ENCODE measurements around the gene UGT2B11.
A peak's percentile ranks its signal among the peaks of the same experiment; 100 is the strongest.
"Not testable (repeated sequence)": the region's sequence is repeated elsewhere in the genome, so short reads cannot be mapped to it uniquely, and the experiment has no call there.

Gene UGT2B11

DNA sequence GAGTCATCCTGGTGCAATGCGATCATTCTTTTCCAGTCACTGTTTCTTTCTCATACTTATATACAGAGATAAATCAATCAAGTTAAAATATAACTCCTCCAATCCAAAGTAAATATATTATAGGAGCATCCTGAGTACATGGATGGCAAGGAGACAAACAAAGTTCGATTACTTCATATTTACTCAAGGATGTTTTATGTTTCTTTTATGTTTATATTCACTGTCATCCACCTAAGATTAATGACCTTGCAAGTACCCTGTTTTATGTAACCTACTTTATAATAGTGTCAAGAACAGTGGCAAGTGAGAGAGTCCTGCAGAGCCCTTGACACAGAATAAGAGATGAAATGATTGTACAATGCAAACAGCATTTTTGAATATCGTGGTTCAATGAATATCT is at the start of gene UGT2B11:
UGT2B11 (minus strand) TSS at position 33 of the 400 bp plus-strand sequence; CDS start at position 7, 26 bp downstream.
- no peak for DNase-seq

DNA sequence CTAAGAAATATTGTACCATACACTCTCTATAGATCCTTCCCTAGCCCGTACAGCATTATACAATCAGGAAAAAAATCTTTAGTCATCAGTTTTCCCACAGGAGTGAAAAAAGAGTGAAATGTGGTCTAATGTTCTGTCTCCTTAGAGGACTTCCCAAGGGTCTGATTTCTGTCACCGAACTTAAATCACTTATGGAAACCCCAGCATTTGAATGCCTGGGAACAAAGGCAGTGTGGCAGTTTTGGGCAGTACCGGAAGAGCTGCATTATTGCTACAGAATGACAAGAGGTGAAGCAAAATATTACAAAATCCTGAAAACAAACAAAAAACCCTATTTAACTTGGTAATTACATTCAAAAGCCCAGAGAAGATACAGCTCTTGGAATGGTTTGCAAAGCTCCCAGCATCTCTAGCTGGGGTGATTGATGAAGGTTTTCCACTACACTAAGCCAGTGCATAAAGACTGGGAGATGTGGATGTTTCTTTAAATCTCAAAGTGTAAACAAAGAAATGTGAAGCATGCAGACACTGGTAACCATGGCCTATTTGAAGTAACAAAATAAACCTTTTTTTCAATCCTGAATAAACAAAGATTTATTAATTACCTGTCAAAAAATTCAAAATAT is 38.7 kb upstream of the UGT2B11 start:
- not testable (repeated sequence) for DNase-seq

DNA sequence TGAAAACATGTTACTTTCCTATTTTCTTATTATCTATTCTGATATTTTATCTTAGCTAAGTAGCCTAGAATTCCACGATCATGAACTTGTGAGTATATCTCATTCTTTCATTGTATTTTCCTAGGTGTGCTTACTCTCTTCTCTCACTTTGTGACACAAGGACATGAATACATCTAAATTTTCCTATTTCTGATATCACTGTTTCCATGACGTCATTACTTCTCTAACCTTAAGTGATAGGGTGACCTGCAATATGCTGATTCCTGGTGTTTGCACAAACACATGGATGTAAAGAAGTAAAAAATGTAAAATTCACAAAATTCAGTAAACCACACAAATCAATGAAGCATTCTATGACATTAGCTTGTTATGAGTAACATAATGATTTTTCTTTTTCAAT is 36.3 kb upstream of the UGT2B11 start:
- DNase-seq, result not testable (repeated sequence)

DNA sequence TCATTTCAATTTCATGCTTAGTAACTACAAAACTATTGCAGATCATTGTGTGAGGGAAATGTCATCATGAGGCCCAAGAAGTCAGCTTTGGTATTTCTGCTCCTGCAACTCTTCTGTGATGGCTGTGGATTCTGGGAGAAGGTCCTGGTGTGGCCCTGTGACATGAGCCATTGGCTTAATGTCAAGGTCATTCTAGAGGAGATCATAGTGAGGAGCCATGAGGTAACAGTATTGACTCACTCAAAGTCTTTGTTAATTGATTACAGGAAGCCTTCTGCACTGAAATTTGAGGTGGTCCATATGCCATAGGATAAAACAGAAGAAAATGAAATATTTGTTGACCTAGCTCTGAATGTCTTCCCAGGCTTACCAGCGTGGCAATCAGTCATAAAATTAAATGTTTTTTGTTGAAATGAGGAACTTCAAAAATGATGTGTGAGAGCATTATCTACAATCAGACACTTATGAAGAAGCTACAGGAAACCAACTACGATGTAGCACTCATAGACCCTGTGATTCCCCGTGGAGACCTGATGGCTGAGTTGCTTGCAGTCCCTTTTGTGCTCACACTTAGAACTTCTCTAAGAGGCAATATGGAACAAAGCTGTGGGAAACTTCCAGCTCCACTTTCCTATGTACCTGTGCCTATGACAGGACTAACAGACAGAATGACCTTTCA is 28.2 kb upstream of the UGT2B11 start:
- not testable (repeated sequence) for DNase-seq

DNA sequence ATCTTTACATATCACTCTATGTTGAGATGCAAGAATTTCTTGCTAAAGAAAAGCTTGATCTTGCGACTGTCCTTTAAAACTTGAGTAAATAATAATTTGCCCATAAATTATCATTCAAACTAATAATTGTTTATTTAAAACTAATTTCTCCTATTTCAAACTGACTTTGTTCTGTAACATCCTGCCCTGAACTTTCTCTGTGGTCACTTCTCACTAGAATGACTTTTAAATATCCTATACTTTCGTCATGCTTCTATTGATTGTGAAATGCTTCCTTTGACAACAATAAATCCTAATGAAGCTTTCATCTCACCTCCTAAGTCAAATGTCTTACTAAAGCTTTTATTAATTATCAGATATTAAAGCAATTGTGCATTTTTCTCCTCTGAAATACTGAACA is 27.2 kb upstream of the UGT2B11 start:
- not testable (repeated sequence) for DNase-seq

DNA sequence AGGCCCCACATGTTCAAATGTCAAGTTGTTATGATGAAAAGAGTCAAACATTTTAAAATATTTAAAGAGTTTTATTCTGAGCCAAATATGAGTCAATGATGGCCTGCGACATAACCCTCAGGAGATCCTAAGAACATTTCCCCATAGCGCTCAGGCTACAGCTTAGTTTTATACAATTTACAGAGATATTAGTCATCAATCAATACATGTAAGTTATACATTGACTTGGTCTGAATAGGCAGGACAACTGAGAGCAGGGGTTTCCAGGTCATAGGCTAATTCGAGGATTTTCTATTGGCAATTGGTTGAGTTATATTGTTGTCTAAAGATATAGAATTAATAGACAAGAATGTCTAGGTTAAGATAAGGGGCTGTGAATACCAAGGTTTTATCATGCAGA is 26.2 kb upstream of the UGT2B11 start:
- DNase-seq, result not testable (repeated sequence)

DNA sequence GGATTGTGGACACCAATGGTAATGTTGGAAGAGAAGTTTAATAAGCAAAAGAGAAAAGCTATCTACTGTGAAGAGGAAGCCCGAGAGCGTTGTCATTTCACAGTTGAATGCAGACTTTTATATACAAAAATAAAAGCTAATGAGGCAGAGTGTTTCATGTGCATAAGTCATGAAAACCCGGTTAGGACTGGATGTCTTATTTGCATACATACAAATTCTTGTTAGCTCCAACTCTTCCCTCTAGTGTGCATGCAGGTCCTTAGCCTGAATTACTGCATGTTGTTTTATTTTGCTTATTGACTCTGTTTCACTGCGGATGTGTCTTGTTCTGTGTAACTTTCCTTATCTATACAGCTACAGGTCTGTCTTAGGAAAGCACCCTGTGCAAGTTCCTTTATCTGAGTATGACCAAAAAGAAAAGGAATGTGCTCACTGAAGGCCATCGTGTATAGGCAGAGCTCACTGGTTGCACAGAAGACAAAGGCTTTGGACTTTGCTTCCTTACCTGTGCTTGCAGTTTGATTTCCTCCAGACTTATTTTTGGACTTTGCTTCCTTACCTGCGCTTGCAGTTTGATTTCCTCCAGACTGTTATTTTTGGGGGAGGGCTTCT is 25.1 kb upstream of the UGT2B11 start:
- no peak for DNase-seq

DNA sequence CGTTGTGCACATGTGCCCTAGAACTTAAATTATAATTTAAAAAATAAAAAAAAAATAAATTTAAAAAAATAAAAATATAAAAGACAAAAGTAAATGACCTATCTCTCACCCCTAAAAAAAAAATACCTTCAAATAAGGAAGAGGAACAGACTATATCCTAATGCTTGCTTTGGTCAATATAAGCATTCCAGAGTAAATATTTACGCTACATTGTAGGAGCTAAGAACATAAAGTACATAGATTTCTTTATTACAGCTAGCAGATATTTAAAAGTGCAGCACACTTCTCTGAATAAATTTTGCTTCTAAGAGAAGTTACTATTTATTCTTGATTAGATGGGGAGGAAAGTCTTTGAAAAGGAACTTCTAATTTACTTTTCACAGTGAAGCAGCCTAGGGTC is 24.5 kb upstream of the UGT2B11 start:
- DNase-seq, result no peak

DNA sequence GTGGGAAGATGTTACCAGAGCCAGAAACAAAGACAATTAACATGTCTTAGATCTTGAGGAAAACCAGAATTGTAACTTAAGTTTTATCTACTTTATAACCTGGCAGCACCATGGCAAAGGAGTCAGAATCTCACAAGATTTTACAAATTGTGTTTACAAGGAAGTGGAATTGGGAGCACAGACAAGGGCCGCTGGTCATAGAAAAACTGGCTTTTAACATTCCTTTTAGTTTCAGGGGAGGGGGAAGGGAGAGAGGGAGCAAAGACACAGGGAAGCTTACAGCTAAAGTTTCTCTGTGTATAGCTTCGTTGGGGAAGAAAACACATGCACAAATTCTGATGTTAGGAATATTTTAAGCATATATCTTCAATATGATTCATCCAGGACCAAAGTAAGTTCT is 10.3 kb upstream of the UGT2B11 start:
- DNase-seq, result no peak

DNA sequence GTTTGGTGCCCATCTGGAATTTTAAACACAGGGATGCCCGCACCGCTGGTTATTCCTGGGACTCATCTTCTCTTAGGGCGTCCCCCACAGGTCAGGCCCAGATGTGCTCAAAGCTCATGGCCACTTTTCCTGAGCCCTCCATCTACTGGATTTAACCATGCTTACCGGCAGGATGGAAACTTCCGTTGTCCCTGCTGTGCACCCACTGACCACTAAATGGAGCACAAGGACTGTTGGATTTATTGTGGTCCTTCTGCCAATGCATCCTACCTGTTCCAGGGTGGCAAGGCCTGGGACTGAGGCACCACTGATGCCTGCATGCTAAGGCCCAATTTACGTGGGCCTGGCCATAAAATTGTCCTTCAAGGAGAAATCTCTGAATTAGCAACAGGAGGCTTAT is 8.7 kb upstream of the UGT2B11 start:
- not testable (repeated sequence) for DNase-seq

DNA sequence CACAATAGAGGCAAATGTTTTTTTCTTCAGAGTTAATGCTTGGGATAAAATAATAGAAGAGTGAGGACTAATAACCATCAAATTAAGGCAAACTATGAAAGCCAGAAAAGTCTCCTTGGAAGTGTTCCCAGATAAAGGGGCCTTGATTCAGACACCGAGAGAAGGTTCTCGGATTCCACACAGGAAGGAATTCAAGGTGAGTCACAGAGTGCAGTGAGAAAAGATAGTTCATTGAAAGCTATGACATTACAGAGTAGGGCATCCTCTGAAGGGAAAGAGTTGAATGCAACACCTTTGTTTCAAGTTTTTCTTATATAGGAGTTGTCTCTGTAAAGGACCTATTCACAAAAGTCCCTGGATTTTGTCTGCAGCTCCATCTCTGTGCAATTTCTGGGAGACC is 3.9 kb upstream of the UGT2B11 start:
- DNase-seq, result not testable (repeated sequence)

DNA sequence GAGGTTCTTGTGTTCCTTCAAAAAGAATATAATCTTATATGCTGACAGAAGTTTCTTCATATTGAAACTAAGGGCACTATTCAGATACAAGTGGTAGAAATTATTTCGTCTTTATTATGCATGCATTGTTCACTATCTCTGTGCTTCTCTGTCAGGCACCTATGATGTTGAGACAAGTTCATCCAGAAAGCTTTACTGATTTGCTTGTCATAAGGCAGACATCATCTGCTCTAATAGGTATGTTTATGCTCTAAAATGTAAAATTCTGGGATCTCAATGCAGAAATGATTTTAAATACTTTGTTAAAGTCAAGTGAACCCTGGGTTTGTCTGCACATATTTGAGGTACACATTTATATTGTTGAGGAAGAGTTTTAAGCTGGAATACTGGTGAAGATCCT is 3.6 kb downstream of the UGT2B11 start:
- DNase-seq, result no peak

DNA sequence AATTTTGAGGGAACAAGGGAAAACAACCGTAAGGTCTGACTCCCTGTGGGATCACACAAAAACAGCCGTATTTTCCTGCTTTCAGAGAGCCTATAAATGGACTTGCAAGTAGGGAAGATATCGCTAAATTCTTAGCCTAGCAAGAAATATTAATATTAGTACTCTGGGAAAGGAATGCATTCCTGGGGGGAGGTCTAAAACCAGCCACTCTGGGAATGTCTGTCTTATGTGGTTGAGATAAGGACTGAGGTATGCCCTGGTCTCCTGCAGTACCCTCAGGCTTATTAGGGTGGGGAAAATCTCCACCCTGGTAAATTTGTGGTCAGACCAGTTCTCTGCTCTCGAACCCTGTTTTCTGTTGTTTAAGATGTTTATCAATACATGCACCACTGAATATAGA is 16.0 kb downstream of the UGT2B11 start:
- DNase-seq, result not testable (repeated sequence)

DNA sequence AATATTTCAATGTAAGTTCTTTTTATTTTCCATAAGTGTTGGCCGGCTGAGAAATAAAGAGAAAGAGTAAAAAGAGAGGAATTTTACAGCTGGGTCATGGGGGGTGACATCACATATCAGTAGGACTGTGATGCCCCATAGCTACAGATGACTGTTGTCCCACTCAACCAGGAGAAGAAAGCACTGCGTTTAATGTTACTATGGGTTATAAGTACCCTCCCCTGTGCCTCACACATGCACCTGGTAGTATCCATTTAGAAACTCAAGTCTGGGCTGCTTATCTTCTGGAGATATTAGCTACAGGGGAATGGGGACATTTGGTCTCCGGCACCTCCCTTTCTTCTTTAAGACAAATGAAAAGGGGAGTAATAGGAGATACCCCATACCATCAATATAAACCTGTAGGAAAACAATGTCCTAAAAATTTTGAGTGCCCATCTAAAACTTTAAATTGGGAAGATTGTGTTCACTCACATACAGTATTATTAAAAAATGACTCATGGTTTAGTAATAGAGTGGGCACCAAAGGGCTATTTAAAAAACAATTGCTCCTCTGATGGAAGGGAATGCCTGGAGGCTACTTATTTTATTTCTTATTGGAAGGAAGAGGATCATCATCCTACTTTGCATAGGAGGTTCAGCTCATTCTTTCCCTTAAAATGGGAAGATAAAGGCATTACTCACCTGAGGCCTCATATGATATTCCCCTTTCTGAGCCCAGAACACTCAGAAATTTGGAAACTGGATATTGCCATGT is 18.2 kb downstream of the UGT2B11 start:
- DNase-seq, result no peak

DNA sequence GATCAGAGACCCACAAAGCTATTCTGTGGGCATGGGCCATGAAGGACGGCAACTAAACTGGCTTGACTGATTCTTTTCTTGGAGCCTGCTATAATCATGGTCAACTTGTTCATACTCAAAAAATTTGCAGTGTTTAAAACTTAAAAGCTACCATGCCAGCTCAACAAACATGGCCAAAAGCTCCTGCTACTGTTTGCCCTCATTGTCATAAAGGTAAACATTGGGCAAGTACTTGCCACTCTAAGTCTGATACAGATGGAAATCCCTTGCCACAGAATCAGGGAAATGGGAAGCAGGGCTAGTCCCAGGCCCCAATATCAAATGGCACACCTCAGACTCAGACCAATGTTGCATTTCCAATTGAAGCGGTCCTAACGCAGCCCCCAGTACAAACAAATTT is 20.4 kb downstream of the UGT2B11 start:
- no peak for DNase-seq

DNA sequence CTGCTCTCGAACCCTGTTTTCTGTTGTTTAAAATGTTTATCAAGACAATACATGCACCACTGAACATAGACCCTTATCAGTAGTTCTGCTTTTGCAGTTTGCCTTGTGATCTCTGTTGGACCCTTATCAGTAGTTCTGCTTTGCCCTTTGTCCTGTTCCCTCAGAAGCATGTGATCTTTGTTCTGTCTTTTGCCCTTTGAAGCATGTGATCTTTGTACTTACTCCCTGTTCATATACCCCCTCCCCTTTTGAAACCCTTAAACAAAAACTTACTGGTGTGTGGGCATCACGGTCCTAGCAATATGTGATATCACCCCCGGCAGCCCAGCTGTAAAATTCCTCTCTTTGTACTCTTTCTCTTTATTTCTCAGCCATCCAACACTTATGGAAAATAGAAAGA is 22.6 kb downstream of the UGT2B11 start:
- DNase-seq, result not testable (repeated sequence)

DNA sequence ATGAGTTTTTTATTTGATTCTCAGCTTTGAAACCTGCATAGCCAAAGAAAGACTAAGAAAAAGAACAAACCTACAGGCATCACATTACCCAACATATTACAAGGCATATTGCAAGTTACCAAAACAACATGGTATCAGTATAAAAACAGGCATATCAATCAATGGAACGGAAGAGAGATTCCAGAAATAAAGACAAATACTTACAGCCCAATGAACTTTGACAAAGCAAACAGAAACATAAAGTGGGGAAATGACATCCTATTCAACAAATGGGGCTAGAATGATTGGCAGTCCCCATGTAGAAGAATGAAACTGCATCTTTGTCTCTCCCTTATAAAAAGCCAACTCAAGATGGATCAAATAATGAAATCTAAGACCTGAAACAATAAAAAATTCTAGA is 23.9 kb downstream of the UGT2B11 start:
- not testable (repeated sequence) for DNase-seq

DNA sequence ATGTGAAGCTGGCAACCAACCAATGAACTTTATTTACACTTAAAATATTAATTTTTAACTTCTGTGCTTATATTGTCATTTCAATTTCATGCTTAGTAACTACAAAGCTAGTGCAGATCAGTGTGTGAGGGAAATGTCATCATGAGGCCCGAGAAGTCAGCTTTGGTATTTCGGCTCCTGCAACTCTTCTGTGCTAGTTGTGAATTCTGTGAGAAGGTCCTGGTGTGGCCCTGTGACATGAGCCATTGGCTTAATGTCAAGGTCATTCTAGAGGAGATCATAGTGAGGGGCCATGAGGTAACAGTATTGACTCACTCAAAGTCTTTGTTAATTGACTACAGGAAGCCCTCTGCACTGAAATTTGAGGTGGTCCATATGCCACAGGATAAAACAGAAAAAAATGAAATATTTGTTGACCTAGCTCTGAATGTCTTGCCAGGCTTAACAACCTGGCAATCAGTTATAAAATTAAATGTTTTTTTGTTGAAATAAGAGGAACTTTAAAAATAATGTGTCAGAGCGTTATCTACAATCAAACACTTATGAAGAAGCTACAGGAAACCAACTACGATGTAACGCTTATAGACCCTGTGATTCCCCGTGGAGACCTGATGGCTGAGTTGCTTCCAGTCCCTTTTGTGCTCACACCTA is 32.9 kb downstream of the UGT2B11 start:
- DNase-seq, result not testable (repeated sequence)

DNA sequence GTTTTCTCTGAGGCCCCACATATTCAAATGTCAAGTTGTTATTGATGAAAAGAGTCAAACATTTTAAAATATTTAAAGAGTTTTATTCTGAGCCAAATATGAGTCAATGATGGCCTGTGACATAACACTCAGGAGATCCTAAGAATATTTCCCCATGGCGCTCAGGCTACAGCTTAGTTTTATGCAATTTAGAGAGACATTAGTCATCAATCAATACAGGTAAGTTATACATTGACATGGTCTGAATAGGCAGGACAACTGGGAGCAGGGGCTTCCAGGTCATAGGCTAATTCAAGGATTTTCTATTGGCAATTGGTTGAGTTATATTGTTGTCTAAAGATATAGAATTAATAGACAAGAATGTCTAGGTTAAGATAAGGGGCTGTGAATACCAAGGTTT is 34.7 kb downstream of the UGT2B11 start:
- DNase-seq, result not testable (repeated sequence)

DNA sequence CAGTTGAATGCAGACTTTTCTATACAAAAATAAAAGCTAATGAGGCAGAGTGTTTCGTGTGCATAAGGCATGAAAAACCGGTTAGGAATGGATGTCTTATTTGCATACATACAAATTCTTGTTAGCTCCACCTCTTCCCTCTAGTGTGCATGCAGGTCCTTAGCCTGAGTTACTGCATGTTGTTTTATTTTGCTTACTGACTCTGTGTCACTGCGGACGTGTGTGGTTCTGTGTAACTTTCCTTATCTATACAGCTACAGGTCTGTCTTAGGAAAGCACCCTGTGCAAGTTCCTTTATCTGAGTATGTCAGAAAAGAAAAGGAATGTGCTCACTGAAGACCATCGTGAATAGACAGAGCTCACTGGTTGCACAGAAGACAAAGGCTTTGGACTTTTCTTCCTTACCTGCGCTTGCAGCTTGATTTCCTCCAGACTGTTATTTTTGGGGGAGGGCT is 35.8 kb downstream of the UGT2B11 start:
- DNase-seq, result not testable (repeated sequence)

DNA sequence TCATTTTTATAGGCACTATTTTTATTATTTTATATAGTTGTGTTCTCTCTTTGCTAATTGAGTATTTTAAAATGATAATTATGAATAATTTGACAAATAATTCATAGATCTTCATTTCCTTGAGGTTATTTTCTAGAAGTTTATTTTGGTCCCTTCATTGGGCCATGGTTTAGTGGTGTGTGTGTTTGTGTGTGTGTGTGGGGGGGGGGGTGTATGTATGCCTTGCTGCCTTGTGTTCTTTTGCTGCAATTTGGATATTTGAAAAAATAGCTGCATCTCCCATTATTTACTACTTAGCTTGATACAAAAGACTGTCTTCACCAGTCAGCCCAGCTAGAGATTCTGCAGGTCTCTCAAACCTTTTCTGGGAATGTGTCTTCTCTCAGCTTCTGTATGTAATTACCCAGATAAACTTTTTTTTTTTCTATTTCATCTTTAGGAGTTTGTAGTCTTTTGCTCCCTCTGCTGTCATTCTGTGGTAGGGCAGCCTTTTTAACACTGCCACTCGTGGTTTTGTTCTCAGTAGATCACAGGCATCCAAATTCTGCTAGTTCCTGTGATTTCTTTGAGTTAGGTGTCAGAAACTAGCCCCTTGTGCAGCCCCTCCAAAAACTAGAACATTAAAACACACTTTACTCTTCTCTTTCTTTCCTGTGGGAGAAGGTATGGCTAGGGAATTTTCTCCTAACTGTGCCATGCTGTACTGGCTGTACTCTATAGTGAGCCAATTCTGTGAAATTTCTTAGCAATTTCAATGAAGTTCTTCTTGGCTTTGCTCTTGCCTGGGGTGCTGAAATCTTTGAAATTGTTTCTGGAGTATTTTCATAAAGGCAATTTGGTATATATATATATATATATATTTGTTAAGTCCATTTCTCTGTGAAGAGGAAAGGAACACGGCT is 44.1 kb downstream of the UGT2B11 start:
- peak; percentile 3 for DNase-seq

DNA sequence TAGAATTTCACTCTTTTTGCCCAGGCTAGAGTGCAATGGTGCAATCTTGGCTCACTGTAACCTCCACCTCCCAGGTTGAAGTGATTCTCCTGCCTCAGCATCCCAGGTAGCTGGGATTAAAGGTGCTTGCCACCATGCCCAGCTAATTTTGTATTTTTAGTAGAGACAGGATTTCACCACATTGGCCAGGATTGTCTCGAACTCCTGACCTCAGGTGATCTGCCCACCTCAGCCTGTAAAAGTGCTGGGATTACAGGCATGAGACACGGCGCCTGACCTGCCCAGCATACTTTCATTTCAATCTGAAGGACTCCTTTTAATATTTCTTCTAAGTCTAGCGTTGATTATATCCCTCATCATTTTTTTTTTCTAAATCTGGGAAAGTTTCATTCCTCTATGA is 45.4 kb downstream of the UGT2B11 start:
- not testable (repeated sequence) for DNase-seq

Measured in activated naive CD4-positive, alpha-beta T cell treated with Interleukin-2 at 50 U/mL for 16 hours (primary cell).